Measurements from ENCODE around the gene FAM181B.

DNA sequence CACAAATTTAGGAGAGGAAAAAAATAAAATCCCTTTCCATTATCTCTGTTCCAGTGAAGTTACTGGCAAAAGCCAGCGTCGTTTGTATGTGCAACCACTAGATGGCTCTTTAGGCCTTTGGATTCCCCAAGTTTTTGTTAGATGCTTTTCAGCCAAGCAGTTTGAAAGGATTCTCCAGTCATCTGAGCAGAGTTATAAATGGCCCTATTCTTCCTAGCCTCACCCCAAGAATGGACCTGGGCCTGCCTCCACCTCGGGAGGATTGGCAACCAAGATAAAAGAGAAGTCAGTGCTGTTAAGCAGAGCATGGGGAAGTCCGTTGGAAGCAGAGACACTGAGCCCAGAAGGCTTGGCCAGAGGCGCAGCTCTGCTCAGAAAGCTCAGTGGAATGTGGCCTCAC, 15.4 kb downstream of the FAM181B start:
- TF ChIP-seq, protein P1, sequence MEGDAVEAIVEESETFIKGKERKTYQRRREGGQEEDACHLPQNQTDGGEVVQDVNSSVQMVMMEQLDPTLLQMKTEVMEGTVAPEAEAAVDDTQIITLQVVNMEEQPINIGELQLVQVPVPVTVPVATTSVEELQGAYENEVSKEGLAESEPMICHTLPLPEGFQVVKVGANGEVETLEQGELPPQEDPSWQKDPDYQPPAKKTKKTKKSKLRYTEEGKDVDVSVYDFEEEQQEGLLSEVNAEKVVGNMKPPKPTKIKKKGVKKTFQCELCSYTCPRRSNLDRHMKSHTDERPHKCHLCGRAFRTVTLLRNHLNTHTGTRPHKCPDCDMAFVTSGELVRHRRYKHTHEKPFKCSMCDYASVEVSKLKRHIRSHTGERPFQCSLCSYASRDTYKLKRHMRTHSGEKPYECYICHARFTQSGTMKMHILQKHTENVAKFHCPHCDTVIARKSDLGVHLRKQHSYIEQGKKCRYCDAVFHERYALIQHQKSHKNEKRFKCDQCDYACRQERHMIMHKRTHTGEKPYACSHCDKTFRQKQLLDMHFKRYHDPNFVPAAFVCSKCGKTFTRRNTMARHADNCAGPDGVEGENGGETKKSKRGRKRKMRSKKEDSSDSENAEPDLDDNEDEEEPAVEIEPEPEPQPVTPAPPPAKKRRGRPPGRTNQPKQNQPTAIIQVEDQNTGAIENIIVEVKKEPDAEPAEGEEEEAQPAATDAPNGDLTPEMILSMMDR (IDR thresholded peaks at IDR 0.05), result peak in 2 of 3 donors; percentile 74 to 76
- TF ChIP-seq POLR2AphosphoS5 (IDR thresholded peaks at IDR 0.05), result no peak

Measured in breast epithelium (tissue), 3 donors.